IPS-20b (cell line): ENCODE measurements around the gene SRGAP1.
"Not testable (repeated sequence)": the region's sequence is repeated elsewhere in the genome, so short reads cannot be mapped to it uniquely, and the experiment has no call there.

Source experiments
- H3K27ac ChIP-seq: one replicate; pipeline ENCODE4 v1.5.1; 2013; ENCODE audit warnings: low read length
- H3K27me3 ChIP-seq: 2 replicates; pipeline ENCODE4 v1.6.1; 2013; ENCODE audit warnings: mild to moderate bottlenecking, low read length, inconsistent platforms; ENCODE audit not compliant: insufficient read depth
- H3K36me3 ChIP-seq: 2 replicates; pipeline ENCODE4 v1.6.1; 2013; ENCODE audit warnings: low read depth, mild to moderate bottlenecking, inconsistent platforms, low read length, moderate library complexity; ENCODE audit not compliant: insufficient read depth
- H3K4me1 ChIP-seq: 2 replicates; pipeline ENCODE4 v1.6.1; 2013; ENCODE audit warnings: mild to moderate bottlenecking, control low read depth, inconsistent platforms, low read length, moderate library complexity; ENCODE audit not compliant: insufficient read depth
- H3K4me3 ChIP-seq: 2 replicates; pipeline ENCODE4 v1.5.1; 2013; ENCODE audit warnings: mild to moderate bottlenecking, low read length, inconsistent platforms
- H3K9ac ChIP-seq: 2 replicates; pipeline ENCODE4 v1.6.1; 2013; ENCODE audit warnings: low read depth, mild to moderate bottlenecking, inconsistent platforms, low read length, moderate library complexity
- H3K9me3 ChIP-seq: 2 replicates; pipeline ENCODE4 v1.6.1; 2013; ENCODE audit warnings: mild to moderate bottlenecking, low read depth, low read length, inconsistent platforms; ENCODE audit not compliant: insufficient read depth

SRGAP1 gene

DNA sequence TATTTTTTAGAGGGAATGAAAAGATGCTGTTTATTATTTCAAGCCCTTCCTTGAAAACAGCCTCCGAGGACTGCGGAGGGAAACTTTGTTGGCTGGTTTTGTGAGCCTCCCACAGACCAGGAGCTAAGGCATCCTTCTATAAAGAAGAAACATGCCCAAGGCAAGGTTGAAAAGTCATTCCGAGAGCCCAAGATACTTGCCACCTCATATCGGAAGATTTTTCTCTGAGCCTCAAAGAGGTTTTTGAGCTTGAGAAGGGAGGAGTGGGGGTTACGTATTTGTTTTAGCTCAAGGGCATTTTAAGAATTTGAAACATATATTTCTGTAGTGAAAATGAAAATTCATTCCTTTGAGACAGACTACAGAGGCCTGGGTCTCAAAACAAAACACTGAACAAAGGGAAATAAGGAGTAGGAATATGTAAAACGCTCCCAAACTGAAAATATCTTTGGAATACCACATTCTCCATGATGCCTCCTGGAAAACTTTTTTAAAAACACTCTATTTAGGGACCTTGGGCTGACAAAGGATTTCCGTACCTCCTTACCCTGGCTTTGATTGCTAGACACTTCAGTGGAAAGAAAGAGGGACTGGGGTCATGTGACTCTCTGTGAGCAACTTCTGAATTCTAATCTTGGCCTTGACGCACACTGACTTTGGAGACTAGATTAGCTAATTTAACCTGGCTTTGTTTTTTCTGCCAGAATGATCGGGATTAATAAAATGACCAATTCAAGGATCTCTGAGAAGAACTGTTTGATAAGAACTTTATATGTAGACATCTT lies 180.9 kb downstream of the SRGAP1 start:
- H3K4me1 ChIP-seq: peaks cover 8% of the 10 kb centered on the region; the same call in 1 of the 2 replicates
- H3K27ac ChIP-seq: no peak overlapping the region
- no peaks in the 10 kb centered on the region for H3K36me3 ChIP-seq
- H3K4me3 ChIP-seq: no peak overlapping the region
- no peak overlapping the region for H3K9ac ChIP-seq
- no peaks in the 10 kb centered on the region for H3K9me3 ChIP-seq
- no peaks in the 10 kb centered on the region for H3K27me3 ChIP-seq

DNA sequence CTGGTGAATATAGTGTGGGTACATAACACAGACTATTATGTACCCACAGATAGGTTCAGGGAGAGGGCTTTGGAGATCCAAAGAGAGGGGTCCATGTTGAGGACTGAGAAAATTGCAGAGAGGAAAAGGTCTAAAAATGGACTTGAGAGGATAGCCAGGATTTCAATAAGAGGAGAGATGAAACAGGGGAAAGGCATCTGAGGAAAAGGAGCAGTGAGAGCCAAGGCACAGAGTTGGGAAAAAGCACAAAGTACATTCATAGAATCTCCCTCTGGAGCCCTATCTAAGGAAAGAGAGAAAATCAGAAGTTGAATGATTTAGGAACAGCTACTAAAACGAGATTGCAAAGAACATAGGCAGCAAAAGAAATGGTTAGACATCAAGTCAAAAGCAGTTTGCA lies 182.8 kb downstream of the SRGAP1 start:
- Histone ChIP-seq H3K4me1 (no peaks in the 10 kb centered on the region), H3K27me3 (no peaks in the 10 kb centered on the region), H3K4me3 (no peak overlapping the region), H3K27ac (no peak overlapping the region), H3K9me3 (peaks cover 8% of the 10 kb centered on the region; the same call in 1 of the 2 replicates), H3K36me3 (no peaks in the 10 kb centered on the region), H3K9ac (no peak overlapping the region)

DNA sequence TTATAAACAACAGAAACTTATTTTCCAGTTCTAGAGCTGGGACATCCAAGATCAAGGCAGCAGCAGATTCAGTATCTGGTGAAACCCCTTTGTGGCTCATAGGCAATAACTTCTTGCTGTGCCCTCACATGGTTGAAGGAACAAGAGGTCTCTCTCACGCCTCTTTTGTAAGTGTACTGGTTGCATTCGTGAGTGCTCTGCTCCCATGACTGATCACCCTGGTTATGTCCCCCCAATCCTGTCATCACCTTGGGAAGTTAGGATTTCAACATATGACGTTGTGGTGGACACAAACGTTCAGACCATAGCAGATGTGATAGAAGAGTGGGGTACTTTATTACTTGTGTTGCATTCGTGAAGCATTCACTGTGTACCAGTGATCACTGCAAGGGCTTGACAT lies 184.0 kb downstream of the SRGAP1 start:
- peaks cover 8% of the 10 kb centered on the region; the same call in 1 of the 2 replicates for H3K9me3 ChIP-seq
- no peak overlapping the region for H3K27ac ChIP-seq
- no peaks in the 10 kb centered on the region for H3K4me1 ChIP-seq
- H3K4me3 ChIP-seq: no peak overlapping the region
- no peak overlapping the region for H3K9ac ChIP-seq
- H3K27me3 ChIP-seq: no peaks in the 10 kb centered on the region
- H3K36me3 ChIP-seq: no peaks in the 10 kb centered on the region

DNA sequence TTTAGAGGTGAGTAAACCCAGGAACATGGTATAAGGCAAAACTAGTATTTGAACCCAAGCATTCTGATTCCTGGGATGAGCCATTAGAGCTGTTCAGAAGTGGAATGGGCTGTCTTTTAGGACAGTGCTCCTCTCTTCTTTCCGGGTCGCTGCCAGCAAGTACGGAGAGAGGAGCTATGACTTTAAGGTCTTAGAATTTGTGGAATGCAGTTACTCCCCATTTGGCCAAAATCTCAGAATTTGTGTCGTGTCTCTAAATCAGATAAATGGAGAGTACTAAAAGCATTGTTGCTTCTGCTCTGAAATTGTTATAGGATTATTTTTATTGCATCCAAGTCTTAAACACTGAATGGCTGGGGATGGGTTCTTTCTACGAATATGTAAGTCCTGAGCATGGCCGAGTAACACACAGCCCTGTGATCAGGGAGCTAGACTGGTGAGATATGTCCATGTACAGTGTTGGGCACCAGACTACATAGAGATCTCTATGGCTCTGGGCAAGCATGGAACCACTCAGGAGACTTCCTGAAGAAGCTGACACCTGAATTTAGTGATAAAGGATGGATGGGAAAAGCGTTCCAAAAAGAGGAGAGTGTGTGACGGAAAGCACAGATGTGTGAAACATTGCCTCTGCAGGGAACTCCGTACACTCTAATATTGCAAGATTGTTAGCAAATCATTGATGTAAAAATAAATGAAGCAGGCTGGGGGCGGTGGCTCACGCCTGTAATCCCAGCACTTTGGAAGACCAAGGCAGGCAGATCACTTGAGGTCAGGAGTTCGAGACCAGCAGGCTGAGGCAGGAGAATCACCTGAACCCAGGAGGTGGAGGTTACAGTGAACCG lies 184.7 kb downstream of the SRGAP1 start:
- Histone ChIP-seq H3K27ac (no peak overlapping the region), H3K9me3 (peaks cover 8% of the 10 kb centered on the region; the same call in 1 of the 2 replicates), H3K4me3 (no peak overlapping the region), H3K36me3 (no peaks in the 10 kb centered on the region), H3K4me1 (no peaks in the 10 kb centered on the region), H3K9ac (no peak overlapping the region), H3K27me3 (no peaks in the 10 kb centered on the region)

DNA sequence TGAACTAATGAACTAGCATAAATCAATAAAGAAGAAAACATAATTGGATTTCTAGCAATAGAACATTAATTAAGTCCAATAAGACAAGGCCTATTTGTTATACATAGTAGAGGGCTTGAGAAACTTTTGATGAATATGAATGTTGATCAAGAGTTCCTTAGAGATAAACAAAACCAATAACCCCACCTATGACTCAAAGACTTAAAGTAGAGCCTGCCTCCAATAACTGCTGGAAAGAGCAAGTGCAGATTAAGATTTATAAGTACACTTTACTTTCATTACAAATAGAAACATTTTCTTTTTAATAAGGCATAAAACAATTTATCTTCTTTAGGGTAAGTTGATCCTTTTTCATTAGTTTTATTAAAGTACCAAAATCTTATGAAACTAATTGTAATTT lies 185.7 kb downstream of the SRGAP1 start:
- Histone ChIP-seq H3K27me3 (no peaks in the 10 kb centered on the region), H3K4me3 (no peak overlapping the region), H3K9me3 (peaks cover 8% of the 10 kb centered on the region; the same call in 1 of the 2 replicates), H3K4me1 (no peaks in the 10 kb centered on the region), H3K36me3 (no peaks in the 10 kb centered on the region), H3K27ac (no peak overlapping the region), H3K9ac (no peak overlapping the region)

DNA sequence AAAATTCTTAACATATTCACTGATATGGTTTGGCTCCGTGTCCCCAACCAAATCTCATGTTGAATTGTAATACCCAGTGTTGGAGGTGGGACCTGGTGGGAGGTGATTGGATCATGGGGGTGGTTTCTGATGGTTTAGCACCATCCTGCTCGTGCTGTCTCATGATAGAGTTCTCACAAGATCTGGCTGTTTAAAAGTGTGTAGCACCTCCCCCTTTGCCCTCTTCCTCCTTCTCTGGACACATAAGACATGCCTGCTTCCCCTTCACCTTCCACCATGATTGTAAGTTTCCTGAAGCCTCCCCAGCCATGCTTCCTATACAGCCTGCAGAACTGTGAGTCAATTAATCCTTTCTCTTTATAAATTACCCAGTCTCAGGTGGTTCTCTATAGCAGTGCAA lies 189.6 kb downstream of the SRGAP1 start:
- not testable (repeated sequence) for H3K9me3 ChIP-seq, H3K27ac ChIP-seq

DNA sequence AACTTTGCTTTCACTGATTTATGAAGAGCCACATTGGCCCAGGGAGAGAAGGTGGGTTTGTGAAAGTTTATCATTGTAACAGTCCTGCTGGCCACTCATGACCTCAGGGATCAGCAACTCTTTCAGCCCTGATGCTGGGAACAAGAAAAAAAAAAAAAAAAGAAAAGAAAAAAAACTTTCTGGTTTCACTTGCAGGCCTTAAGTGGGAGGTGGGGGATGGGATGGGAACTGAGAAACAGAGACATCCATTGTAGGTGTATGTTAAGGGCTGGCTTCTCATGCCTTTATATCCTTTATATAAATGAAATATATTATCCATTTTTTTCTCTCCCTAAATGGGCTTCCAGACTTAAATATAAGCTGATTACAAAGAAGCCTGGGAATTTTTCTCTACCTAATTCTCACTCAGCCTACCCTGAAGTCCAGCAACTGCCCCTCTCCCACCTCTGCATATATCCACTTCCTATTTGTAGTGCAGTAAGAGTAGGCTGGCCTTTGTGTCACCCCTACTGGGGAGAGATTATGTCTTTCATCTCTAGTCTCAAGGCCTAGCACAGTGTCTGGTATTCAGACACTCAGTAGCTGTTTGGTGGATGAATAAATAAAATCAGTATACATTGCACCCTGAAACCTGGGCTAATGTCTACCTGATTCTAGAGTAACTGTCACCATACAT lies 190.5 kb downstream of the SRGAP1 start:
- Histone ChIP-seq H3K4me3 (no peak overlapping the region), H3K9me3 (peaks cover 8% of the 10 kb centered on the region; the same call in 1 of the 2 replicates), H3K9ac (no peak overlapping the region), H3K27me3 (no peaks in the 10 kb centered on the region), H3K27ac (no peak overlapping the region), H3K36me3 (no peaks in the 10 kb centered on the region), H3K4me1 (peaks cover 9% of the 10 kb centered on the region; the same call in 1 of the 2 replicates)

More for the DNA sequence above, 189.6 kb downstream of the SRGAP1 start:
- H3K36me3 ChIP-seq, H3K4me3 ChIP-seq, H3K27me3 ChIP-seq, H3K9ac ChIP-seq, H3K4me1 ChIP-seq: not testable (repeated sequence)

DNA sequence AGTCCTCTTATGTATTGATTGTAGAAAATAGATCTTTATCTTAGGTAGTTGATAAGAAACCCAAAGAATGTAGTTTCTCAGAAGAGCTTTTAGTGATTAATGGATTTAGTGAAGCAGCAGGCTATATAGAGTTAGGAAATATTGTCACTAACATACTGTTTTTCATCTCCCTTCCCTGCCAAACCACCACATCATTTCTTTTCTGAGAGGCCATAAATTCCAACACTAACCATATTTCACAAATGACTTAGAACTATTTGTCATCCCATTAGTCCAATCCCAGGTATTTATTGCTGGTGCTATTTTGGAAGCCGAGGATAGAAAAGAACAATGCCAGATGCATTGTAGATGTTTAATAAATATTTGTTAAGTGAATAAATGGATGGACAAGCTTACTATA lies 191.9 kb downstream of the SRGAP1 start:
- Histone ChIP-seq H3K4me3 (no peak overlapping the region), H3K4me1 (peaks cover 9% of the 10 kb centered on the region; the same call in 1 of the 2 replicates), H3K27ac (no peak overlapping the region), H3K36me3 (no peaks in the 10 kb centered on the region), H3K9me3 (peaks cover 8% of the 10 kb centered on the region; the same call in 1 of the 2 replicates), H3K27me3 (no peaks in the 10 kb centered on the region), H3K9ac (no peak overlapping the region)

DNA sequence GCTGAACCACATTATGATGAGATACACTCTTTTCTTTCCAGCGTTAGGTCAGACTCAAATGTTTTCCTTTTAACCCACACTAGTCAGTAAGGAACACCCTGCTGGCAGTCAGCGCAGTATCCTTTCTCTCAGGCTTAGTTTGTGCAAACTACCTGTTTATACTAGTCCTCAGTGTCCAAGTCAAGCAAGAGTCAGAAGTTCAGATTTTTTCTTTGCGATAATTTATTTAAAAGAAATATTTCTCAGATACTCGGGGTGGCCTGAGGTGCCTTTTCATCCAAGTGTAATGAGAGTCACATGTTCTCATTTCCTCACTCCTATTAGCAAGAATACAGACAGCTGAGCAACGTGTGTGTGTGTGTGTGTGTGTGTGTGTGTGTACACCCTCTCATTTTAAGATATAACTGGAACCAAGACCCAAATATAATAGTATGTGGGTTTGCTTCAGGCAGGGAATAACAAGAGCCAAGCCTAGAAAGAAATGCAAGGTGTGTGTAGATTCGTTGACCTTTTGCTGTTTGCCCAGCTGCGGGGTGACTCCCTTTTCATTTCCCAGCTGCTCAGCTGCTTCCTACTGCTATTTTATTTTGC lies 194.9 kb downstream of the SRGAP1 start:
- Histone ChIP-seq H3K27ac (no peak overlapping the region), H3K36me3 (no peaks in the 10 kb centered on the region), H3K27me3 (no peaks in the 10 kb centered on the region), H3K9me3 (no peaks in the 10 kb centered on the region), H3K4me3 (no peak overlapping the region), H3K9ac (peak overlapping the region; percentile 17; the same call in 1 of the 2 replicates), H3K4me1 (peaks cover 9% of the 10 kb centered on the region; the same call in 1 of the 2 replicates)

DNA sequence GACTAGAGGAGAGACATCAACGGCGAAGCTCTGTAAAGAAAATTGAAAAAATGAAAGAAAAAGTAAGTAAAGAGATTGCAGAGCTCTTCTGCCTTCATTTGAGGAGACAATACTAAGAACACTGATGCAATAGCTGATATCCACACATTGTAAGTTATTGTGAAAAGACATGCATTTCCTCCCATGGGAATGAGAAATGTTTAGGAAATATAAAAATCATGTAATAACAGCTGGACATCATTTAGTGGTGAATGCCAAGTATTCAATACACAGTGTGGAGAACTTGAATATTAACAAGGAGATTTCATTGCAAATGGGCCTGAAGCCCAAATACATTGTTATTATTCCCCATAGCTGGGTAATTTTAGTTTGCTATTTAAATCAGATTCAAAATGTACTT lies 198.4 kb downstream of the SRGAP1 start:
- Histone ChIP-seq H3K9ac (no peak overlapping the region), H3K4me1 (peaks cover 9% of the 10 kb centered on the region; the same call in 1 of the 2 replicates), H3K27me3 (no peaks in the 10 kb centered on the region), H3K9me3 (no peaks in the 10 kb centered on the region), H3K27ac (no peak overlapping the region), H3K36me3 (no peaks in the 10 kb centered on the region), H3K4me3 (no peak overlapping the region)

DNA sequence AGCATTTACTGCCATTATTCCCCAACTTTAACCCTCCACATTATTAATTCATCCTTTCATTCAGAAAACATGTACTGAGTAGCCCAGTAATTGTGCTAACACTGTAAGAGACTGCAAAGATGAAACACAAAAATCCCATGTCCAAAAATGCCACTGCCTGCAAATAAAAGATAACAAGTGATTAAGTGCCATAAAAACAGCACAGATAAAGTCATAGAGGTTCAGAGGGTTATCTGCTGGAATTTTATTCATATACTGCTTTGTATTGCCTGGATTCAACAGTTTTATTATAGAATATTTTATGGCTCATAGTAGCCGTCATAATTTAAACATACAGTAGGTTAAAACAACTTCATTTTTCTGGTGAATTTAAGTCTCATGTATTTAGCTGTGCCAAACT lies 199.7 kb downstream of the SRGAP1 start:
- Histone ChIP-seq H3K4me3 (no peak overlapping the region), H3K36me3 (no peaks in the 10 kb centered on the region), H3K27ac (no peak overlapping the region), H3K27me3 (no peaks in the 10 kb centered on the region), H3K4me1 (peaks cover 4% of the 10 kb centered on the region; the same call in 1 of the 2 replicates), H3K9ac (no peak overlapping the region), H3K9me3 (no peaks in the 10 kb centered on the region)
